ENCODE measurements around the gene PTPRD.
A peak's percentile ranks its signal among the peaks of the same experiment; 100 is the strongest.

The PTPRD gene

DNA sequence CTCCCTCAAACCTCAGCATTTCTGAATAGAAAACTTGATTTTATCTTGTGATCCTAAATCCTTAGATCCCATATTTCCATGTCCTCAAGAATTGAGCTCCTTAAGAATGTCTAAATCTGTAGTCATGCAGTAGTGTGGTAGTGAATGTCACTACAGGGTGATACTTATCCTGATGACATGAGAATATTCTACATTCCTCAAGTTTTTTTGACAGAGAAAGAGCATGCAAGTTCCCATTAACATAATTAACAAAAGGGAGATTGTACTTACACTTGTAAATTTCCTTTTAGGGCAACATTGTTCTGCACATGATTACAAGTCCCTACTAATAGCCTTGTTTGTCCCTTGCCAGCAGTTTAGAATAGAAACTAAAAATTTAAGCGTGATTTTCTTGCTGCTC is 352.3 kb downstream of the PTPRD start:
- DNase-seq, result no peak

DNA sequence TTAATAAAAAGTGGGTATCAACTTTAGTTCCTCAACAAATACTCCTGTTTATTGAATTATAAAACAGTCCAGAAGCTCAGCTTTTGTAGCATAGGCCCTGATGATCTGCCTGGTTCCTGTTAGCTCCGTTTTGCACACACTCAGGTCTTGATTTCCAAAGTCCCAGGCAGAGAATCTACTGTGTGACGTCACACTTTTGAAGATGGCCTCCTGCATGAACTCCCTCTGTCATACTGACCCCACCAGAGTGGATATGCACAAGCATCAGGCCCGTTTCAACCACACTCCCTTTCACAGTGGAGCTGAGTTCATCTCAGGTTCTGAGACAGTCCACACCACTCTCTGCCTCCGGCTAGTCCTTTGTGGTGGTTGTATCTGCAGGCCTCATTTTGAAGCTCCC is 353.1 kb downstream of the PTPRD start:
- no peak for DNase-seq

DNA sequence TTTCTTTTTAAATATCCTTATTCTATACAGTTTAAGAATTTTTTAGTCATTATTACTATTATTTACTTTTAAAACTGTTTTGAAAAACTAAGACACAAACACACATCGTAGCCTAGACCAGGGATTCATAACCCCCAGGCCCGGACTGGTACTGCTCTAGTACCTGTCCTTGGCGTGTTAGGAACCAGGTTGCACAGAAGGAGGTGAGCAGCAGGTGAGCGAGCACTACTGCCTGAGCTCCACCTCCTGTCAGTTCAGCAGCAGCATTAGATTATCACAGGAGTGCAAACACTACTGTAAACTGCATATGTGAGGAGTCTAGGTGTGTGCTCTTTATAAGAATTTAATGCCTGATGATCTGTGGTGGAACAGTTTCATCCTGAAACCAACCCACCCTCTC is 357.0 kb downstream of the PTPRD start:
- no peak for DNase-seq

DNA sequence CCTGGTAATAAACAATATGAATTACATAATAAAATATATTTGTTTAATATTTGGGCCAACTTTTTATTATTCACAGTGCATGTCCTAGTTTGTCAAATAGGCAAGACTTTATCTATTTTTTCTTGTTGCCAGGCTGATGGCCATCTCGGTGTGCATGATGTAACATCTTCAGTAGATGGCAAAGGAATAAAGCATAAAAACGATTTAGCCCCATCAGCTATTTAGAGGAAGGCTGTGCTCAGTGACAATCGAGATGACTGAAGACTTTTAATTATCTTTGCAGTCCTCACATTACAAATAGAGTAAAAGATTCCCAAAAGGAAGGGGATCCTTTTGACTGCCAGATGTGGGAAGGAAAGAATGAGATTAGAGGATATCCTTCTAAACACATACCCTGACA is 358.5 kb downstream of the PTPRD start:
- no peak for DNase-seq

DNA sequence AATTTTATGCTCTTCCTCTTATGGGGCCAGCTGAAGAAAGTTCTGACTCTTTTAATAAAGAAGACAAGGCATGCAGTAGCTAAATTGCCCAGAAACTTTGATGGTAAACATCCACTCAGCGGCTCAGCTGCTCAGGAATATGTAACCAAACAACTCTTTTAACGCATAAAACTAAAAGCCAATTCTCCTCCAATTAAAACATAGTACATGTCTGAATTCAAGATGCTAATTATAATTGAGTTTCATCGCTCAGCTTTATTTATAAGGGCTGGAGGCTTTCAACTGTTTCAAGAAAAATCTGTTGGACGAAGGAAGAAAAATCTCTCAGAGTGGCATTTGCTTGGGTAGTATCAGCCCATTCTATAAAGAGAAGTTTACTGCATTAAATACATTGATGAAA is 359.5 kb downstream of the PTPRD start:
- DNase-seq, result no peak

DNA sequence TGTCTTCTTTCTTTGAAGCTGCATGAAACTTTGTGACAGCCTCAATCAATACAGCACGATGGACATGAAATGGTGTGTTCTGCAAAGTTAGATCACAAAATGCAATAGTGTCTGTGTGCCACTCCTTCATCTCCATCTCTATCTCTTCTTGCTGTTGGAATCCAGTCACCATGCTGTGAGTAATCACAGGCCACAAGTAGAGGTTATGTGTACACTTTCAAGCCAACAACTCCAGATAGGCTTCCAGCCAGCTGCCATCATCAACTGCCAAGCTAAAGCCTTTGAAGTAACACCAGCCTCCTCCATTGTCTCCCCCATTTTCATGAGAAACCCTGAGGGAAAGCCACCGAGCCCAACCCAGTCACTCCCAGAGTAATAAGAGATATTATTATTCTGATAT is 360.6 kb downstream of the PTPRD start:
- no peak for DNase-seq

DNA sequence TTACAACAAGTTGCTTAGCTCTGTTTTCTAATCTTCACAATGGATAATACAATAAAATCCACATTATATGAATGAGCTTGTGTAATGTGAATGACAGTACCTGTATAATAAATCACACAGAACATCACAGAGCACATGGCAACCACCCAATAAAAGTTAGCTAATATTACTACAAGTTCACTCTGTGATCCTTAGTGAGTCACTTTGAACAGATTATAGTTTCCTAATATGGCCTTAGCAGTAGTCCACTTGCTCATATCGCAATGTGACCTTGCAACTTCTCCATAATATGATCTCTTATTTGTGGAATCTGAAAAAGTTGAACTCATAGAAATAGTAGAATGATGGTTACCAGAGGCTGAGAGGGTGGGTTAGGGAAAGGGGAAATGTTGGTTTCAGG is 361.3 kb downstream of the PTPRD start:
- no peak for DNase-seq

DNA sequence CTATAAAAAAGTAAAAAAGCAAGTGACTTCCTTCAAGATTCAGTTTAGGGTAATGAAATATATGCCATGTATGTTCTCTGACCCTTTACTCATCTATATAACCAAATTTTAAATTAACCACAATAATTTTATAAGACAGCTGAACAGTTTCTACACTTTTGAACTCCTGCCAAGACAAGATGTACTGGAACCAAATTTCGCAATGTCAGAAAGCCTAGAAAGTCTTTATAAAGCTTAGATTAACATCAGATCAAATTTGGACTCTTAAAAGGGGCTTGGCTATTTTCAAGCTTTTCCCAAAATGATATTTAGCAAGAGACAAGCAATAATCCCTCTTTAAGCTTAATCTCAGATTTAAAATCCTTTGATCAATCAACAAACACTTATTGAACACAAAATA is 362.6 kb downstream of the PTPRD start:
- no peak for DNase-seq

DNA sequence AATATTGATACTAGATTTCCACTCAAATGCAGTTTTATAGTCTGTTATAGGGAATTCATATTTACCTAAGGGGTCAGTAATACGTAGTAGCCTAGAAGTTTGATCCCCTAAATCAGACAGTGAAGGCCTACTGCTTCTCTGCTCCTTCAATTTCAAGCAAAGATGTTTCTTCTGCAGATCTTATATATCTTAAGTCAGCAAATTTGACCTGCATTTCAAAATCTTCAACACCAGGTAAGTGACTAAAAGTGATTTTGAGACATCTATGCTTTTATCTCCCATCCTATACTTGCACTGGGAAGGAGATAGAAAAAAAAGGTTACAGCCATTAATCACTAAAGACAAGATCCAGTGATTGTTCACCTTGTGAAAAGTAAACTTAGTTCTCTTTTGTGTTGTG is 363.9 kb downstream of the PTPRD start:
- DNase-seq, result no peak

DNA sequence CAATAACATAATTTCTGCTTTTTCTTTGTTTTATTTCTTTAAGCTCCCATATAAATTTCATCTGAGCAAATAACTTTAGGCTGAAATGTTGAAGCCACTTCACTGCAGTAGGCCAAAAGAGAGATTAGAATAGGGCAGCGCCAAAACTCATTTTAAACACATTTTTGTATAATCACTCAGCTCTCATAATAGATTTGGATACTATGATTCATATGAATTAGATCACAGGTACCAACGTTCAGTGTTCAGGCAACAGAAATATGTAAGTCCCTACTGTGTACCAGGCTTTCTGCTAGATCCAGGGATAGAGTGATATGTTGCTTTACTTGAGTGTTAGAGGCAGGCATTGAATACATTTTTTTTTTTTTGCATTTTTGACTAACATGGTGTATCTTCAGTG is 370.5 kb downstream of the PTPRD start:
- no peak for DNase-seq

DNA sequence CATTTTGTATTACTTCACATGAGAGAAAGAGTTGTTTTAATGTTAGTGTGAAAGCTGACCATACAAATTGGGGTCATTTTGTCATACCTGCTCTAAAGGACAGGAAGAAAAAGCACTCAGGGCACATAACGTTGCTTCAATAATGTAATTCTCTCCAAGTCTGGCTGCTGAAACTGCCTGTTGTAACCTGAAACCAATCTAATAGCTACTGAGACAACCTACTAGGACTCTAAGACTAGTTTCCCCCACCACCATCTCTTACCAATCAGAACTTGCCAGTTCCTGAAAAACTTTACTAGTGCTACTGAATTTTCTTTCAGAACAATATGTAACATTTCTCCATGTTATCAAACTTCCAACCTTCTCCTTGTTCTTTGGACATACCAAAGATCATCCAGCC is 374.7 kb downstream of the PTPRD start:
- DNase-seq, result no peak

DNA sequence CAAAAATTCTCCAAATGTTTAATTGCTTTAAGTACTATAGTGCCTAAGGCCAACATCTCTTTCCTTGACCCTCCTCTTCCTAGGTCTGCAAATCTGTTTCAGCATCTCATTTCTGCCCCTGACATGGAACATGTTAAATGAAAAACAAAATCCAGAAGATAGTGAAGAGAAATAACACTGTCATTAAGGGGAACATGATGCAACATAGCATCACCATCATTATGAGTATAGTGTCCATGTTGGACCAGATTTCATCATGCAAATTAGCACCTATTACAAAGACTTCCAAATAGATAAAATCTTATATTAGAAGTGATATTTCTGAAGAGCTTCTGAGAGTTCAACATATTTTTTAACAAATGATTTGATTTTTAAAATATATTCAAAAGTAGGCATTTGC is 375.2 kb downstream of the PTPRD start:
- no peak for DNase-seq

DNA sequence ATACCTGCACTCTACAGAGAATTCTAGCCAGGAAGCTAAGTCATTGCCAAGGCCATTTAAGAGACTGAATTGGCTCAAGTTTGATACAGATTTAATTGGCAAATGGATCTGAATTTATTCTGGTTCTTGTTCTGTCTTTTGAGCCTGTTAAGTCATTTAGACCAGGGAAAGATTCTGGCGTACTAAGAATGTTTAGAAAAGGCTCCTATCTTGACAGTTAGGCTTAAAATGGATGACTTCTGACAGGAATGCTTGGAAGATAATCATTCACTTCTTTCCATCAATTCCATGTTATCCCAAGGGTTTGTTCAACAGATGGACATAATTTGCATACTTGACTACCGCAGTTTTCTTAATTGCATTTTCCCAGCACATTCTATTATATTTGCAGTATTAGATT is 376.6 kb downstream of the PTPRD start:
- DNase-seq, result no peak

DNA sequence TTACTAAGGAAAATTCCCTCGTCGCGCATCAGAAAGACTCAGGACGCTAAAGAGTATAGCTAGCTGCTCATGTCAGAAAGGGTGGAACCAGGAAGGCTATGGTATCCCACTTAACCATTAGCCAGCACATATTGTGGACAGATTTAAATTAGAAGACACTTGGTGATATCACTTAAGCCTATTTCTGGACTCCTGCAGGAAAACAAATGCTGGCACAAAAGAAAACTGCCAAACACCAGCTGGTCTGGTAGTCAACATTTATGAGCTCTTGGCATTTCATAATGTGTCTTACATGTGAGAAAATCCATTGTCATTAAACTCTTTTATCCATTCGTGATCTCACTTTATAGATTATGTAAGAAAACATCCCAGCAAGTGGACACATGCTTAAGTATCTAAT is 377.4 kb downstream of the PTPRD start:
- DNase-seq, result no peak

DNA sequence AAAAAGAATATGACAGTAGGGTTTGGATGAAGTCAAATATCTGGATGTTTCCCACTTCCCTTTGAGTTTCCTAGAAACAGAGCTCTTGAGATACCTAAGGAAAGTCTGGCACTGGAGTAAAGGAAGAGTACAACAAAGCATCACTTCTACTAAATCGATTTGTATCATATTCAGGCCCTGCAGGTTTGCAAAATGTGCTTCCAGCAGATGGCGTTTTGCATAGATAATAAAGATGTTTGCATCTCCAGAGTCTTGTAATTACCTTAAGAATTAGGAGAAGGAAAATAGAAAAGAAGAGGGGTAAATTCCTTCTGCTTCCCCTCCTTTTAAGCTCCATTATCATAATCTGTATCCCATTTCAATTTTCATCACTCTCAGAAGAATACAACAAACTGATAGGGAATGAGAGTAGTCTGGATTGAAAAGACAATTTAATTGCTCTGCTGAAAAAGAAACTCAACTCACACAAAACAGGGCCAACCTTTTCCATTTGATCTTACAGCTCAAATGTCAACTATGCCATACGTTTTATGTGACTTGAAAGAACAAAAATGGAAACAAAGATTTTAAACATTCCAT is 380.4 kb downstream of the PTPRD start:
- DNase-seq, result no peak

DNA sequence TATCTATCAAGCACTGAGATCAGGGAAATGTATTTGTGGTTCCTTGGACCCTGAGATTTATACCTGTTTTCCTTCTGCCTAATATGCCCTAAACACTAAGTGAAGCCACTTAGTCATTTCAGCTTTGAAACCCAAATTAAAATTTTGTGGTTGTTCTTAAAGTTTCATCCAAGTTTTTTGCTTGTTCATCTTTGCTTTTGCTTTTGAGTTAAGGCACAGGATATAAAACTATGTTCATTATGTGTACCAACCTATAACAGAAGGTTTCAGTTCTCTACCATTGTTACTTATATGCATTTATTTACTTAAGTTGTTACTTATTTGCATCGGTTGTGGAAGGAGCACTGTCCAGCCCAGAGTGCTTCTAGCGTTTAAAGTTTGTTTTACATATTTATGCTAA is 382.3 kb downstream of the PTPRD start:
- DNase-seq, result no peak

DNA sequence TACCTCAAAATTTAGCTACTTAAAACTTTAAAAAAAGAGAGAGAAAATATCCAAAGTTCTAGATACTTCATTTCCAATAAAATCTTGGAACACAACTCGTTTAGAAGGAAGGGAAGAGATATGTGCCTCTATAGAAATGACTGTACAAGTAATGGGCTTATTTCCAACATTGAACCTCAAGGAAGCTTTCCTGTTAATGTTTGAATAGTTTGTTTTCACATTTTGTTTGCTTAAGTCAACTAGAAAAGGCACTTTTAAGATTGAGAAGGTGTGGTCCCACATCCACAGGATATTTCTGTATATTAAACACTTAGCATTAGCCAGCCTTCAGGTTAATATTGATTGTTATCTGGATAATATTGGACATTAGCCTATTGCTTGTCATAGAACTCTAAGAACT is 384.7 kb downstream of the PTPRD start:
- no peak for DNase-seq

DNA sequence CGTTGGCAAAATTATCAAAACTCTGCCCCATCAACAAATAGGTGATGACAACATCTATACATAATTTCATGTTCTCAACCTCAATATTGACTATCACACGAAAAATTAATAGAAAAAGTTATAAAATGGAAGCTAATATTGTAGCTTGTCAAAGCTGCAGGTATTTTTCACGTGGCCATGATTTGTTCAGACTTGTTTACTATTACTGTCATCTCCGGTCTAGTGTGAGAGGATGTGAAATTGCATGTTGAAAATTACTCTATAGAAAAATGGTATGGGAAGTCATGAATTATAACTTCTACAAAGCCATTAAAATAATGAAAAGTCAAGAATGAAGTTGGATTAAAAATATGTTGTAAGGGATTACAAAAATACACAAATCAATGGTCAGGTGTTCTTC is 385.8 kb downstream of the PTPRD start:
- DNase-seq, result no peak

DNA sequence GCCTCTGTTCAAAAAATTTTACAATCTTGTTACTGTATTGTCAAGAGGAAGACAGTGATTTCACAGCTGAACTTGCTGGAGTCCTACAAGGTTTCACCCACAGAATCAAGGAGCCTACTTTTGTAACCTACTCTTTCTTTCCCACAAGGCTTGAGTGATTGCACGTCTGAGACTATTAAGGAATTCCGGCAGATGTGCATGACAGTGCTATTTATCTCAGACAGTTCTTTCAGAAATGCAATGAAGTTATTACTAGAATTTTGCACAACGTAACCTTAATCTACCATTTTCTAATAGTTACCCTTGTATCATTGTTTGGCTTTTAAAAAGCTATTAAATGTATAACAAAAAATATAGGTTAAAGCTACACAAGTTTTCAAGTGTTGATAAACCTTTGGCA is 400.1 kb downstream of the PTPRD start:
- DNase-seq, result no peak

DNA sequence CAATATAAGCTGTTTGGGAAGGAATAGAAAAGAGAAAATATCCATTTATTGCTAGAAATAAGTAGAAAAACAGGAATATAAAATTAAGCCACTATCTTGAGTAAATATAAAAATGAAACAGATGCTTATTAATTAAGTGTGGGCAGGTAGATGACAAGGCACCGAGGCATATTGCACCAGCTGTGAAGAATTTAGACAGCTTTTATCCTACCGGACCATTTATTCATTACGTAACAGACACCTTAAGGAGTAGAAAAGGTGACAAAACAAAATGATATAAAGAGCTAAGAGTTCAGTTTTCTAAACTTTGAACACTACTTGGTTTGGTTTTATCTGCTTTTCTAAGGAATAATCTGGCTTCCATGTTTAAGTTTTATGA is 404.1 kb downstream of the PTPRD start:
- no peak for DNase-seq

DNA sequence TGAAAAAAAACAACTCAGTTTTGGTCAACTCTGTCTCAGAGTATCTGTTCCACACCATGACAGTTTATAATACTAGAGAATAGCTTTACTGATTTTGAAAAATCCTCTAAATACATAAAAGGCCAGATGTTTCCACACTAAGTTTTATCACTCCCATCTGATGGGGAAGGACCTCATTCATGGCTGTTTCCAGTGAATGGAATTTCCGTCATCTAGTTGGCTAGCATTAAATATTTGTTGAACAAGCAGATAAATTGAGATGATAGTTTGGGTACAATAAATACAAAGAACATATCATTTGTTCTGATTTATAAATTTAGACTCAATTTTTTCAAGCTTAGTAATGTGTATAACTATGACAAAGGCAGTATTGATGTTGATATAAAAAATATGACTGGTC is 408.5 kb downstream of the PTPRD start:
- no peak for DNase-seq

DNA sequence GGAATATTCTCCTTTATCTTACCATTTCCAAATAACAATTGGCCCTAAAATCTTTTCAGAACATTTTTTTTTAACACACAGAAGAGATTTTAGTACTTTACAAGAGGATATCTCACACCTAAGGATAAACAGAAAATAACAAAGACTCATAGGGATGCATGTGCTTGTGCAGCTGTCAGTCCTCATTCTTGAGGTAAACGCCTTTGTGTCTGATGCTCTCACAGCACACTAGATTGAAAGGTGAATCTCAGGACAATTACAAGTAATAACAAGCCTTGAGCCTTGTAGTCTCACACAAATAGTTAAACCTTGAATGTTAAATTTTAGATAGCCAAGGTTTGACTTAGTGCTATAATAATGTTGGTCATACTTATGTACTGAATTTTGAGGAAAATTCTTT is 439.2 kb downstream of the PTPRD start:
- DNase-seq, result no peak

DNA sequence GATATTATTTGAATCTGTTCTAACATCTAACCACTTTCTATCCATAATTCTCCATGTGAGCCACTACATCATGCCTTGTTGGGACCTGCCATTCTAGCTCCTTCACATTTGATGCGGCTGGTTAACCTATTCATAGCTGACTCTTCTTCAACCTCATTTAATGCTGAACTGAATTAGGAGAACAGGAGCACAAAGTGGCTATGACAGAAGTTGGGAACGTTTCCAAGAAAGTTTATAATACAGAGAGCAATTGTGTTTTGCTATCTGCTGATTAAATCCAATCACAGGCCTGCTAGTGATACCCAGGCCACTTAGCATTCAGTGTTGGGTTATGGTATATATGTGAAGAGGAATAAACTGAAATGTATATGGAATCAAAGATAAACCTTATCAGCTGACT is 440.3 kb downstream of the PTPRD start:
- DNase-seq, result no peak

DNA sequence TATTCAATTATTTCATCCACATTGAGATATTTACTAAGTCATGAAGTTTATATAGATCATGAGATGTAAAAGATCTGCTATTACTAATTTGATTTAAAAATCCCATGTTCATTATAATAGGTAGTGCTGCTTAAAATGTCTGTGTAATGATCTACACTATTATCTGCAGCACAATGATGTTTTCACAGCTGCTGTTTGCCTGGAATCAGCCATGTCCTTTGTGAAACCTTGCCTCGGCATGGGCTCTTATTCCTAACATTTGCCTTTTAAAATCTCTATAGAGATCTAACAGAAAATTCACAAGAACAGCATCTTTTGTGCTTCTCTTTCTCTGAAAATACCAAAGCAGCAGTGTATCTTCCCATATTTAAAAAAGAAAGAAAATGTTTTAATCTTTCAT is 444.6 kb downstream of the PTPRD start:
- DNase-seq, result peak; percentile 21

DNA sequence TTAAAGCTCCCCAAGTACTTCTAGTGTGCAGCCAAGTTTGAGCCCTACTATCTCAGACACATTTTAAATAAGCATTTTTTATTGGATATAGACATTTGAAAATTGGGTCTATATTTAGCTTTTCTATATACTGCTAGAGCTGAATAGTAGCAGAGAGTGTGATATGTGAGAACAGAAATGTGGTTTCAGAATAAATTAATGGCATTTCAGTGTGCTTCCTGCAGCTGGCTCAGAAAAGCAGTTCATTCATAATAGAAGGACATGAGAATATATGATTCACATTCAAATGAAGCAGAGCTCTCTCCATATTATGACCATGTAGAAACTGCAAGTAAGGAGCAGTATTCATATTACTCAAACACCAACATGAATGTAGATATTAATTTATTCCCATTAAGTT is 464.0 kb downstream of the PTPRD start:
- no peak for DNase-seq
